ENCODE data around the gene KCNK10. TPM values are rescaled to one million over a fixed set of nuclear protein-coding genes. Genes with fewer than 3 reads are reported as not detected.

The KCNK10 gene
- total RNA-seq, 4 donors from 2014 or later: 0.17 TPM; not detected in 3

DNA sequence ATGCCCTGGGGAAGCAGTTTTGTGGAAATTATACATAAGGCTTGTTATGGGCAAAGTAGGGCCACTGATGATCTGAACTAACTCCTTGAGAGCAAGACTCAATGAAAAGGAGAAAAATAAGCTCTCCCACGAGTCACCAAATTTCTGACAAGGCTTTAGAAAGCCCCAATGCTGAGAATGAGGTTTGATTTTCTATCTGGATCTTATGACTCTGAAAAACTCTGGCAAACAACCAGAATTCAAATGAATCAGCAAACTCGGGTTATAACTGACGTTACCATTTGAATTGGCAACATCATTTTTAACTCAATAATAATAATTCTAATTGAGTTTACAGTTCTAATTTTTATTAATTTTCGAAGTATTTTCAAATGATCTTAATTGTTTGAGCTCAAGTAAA is 79.1 kb downstream of the KCNK10 start:
- intact Hi-C loops (cut with DNase I): no loop called here
- 46% methylated on average over 4 of the region's 4 CpGs for WGBS

GRCh38 chr14:88242446-88242845 is 80.6 kb downstream of the KCNK10 start:
- Histone ChIP-seq H3K9me3 (no peaks in the 10 kb centered on the region), H3K27me3 (peaks cover 0 to 19% (median 2%) of the 10 kb centered on the region in 4 donors), H3K36me3 (no peaks in the 10 kb centered on the region), H3K27ac (replicated peaks in 1 of 4) (no peak overlapping the region), H3K4me3 (no peak overlapping the region), H3K4me1 (no peaks in the 10 kb centered on the region)
- intact Hi-C loops (cut with DNase I): no loop called here
- no peak for TF ChIP-seq POLR2A (IDR thresholded peaks at IDR 0.05; ENCODE audit: low read depth)
- no peak for TF ChIP-seq EP300 (IDR thresholded peaks at IDR 0.05)
- TF ChIP-seq, protein P1, sequence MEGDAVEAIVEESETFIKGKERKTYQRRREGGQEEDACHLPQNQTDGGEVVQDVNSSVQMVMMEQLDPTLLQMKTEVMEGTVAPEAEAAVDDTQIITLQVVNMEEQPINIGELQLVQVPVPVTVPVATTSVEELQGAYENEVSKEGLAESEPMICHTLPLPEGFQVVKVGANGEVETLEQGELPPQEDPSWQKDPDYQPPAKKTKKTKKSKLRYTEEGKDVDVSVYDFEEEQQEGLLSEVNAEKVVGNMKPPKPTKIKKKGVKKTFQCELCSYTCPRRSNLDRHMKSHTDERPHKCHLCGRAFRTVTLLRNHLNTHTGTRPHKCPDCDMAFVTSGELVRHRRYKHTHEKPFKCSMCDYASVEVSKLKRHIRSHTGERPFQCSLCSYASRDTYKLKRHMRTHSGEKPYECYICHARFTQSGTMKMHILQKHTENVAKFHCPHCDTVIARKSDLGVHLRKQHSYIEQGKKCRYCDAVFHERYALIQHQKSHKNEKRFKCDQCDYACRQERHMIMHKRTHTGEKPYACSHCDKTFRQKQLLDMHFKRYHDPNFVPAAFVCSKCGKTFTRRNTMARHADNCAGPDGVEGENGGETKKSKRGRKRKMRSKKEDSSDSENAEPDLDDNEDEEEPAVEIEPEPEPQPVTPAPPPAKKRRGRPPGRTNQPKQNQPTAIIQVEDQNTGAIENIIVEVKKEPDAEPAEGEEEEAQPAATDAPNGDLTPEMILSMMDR (IDR thresholded peaks at IDR 0.05): no peak
- TF ChIP-seq POLR2AphosphoS5 (IDR thresholded peaks at IDR 0.05): no peak
- WGBS: 85% methylated on average over 5 of the region's 5 CpGs
- no peak for DNase-seq (ENCODE audit: extremely low spot score)

More for the DNA sequence above, 79.1 kb downstream of the KCNK10 start:
- Histone ChIP-seq H3K27ac (replicated peaks in 1 of 4) (no peak overlapping the region), H3K27me3 (peaks cover 0 to 19% (median 2%) of the 10 kb centered on the region in 4 donors), H3K36me3 (no peaks in the 10 kb centered on the region), H3K4me1 (no peaks in the 10 kb centered on the region), H3K4me3 (no peak overlapping the region), H3K9me3 (no peaks in the 10 kb centered on the region)
- no peak for DNase-seq (ENCODE audit: extremely low spot score)
- TF ChIP-seq POLR2A (IDR thresholded peaks at IDR 0.05; ENCODE audit: low read depth) (no peak), POLR2AphosphoS5 (IDR thresholded peaks at IDR 0.05) (no peak), EP300 (IDR thresholded peaks at IDR 0.05) (no peak)
- TF ChIP-seq, protein P1 (IDR thresholded peaks at IDR 0.05): no peak

- TF ChIP-seq, protein P1 (IDR thresholded peaks at IDR 0.05): no peak
- TF ChIP-seq EP300 (IDR thresholded peaks at IDR 0.05) (no peak), POLR2A (IDR thresholded peaks at IDR 0.05; ENCODE audit: low read depth) (no peak), POLR2AphosphoS5 (IDR thresholded peaks at IDR 0.05) (no peak)
- no peaks in the 10 kb centered on the region for H3K4me1 ChIP-seq
- H3K4me3 ChIP-seq: no peak overlapping the region
- intact Hi-C loops (cut with DNase I): no loop called here
- H3K36me3 ChIP-seq: no peaks in the 10 kb centered on the region
- DNase-seq (ENCODE audit: extremely low spot score): no peak
- H3K27me3 ChIP-seq: peaks cover 0 to 19% (median 2%) of the 10 kb centered on the region in 4 donors
- WGBS: 68% methylated on average over 9 of the region's 9 CpGs
- H3K9me3 ChIP-seq: no peaks in the 10 kb centered on the region
- H3K27ac ChIP-seq (replicated peaks in 1 of 4): no peak overlapping the region
Measured at GRCh38 chr14:88241810-88242209, 81.3 kb downstream of the KCNK10 start.

- Histone ChIP-seq H3K27ac (replicated peaks in 1 of 4) (no peak overlapping the region), H3K9me3 (no peaks in the 10 kb centered on the region), H3K36me3 (no peaks in the 10 kb centered on the region), H3K27me3 (no peaks in the 10 kb centered on the region), H3K4me1 (no peaks in the 10 kb centered on the region), H3K4me3 (no peak overlapping the region)
- WGBS: 70% methylated on average over 4 of the region's 4 CpGs
- no peak for DNase-seq (ENCODE audit: extremely low spot score)
- intact Hi-C loops (cut with DNase I): no loop called here
- no peak for TF ChIP-seq EP300 (IDR thresholded peaks at IDR 0.05)
- TF ChIP-seq POLR2AphosphoS5 (IDR thresholded peaks at IDR 0.05): no peak
- TF ChIP-seq POLR2A (IDR thresholded peaks at IDR 0.05; ENCODE audit: low read depth): no peak
- TF ChIP-seq, protein P1 (IDR thresholded peaks at IDR 0.05): no peak
Measured at GRCh38 chr14:88234442-88234841, 88.6 kb downstream of the KCNK10 start.

DNA sequence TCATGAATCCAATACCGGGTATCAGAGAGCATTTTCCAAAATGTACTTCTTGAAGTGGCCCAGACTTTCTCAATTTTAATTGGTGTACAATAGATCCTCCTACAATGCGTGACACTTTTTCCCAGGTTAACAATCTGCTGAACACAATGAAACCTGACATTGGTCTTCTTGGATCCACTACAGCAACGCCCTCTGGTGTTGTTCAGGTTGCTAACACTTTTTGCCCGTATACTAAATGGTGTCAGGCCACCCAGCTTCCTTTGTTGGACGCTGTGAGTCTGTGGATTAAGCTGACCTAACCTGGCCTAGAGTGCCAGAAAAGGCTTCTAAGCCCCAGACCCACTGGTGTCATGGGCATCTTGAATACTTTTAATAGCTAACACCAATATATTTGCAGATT is 89.2 kb downstream of the KCNK10 start:
- intact Hi-C loops (cut with DNase I): no loop called here

More for the DNA sequence above, 89.2 kb downstream of the KCNK10 start:
- no peak for DNase-seq (ENCODE audit: extremely low spot score)
- Histone ChIP-seq H3K27me3 (no peaks in the 10 kb centered on the region), H3K36me3 (no peaks in the 10 kb centered on the region), H3K4me3 (no peak overlapping the region), H3K9me3 (no peaks in the 10 kb centered on the region), H3K27ac (replicated peaks in 1 of 4) (no peak overlapping the region), H3K4me1 (no peaks in the 10 kb centered on the region)
- 50% methylated on average over 5 of the region's 5 CpGs for WGBS
- TF ChIP-seq, protein P1 (IDR thresholded peaks at IDR 0.05): peak in 1 of 3 experiments; percentile 9
- TF ChIP-seq EP300 (IDR thresholded peaks at IDR 0.05): no peak
